A172 (cell line): ENCODE results near the gene PDZK1IP1. TPM values are rescaled to one million over a fixed set of nuclear protein-coding genes. Genes with fewer than 3 reads are reported as not detected.
"Not testable (repeated sequence)": the region's sequence is repeated elsewhere in the genome, so short reads cannot be mapped to it uniquely, and the experiment has no call there.

Experiments used
- DNase-seq: peaks from one replicate; pipeline ENCODE4 v3.0.0-alpha.2; 2015; ENCODE audit warnings: low spot score
- total RNA-seq: library from RNA; depleted of rRNA; stranded (reverse); fragments of >200 nt; shearing (Covaris generic); gene quantifications from 2 replicates; pipeline ENCODE4 v1.2.3, GENCODE V29; 2014

The PDZK1IP1 gene
- total RNA-seq, 1 experiment from 2014 or later: 6.0 TPM

DNA sequence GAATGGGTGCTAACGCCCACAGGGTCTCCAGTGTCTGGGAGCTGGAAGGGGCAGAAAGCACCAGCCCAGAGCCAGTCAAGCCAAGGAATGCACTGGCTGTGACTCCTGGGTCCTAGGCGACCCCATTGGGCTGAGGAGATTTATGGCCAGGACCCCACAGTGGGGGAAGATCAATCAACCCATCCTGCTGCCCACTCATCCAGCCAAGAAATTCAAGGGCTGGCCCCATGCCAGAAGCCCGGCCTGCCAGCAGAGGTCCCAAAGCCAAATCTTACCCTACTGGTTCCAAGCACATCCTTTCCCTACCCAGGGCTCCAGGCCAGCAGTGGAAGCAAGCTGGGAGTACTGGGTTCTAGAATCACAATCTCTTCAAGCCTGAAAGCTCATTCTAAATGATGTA, 6.8 kb upstream of the PDZK1IP1 start:
- no peak for DNase-seq

DNA sequence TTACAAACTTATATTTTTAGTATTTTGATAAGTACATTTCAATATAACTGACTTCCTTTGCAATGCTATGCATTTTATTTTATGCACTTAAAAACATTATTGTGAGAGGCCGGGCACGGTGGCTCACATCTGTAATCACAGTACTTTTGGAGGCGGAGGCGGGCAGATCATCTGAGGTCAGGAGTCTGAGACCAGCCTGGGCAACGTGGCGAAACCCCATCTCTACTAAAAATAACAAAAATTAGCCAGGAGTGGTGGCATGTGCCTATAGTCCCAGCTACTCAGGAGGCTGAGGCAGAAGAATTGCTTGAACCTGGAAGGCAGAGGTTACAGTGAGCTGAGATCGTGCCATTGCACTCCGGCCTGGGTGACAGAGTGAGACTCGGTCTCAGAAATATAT, 6.1 kb upstream of the PDZK1IP1 start:
- not testable (repeated sequence) for DNase-seq

DNA sequence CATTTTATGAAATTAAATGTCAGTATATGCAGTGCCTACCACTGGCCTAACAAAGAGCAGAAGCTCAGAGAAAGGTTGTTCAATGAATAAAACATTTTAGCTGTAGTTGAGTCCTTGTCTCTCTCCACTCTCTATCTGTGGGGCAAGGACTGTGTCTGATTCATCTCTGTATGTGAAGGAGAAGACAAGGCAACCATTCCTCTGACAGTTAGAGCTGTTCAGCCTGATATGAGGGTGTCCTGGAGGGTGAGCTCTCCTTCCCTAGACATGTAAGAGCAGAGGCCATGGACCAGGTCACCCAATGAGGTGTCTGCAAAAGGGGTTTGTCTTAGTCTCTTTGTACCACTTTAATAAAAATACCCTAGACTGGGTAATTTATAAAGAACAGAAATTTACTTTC, 4.5 kb upstream of the PDZK1IP1 start:
- no peak for DNase-seq

DNA sequence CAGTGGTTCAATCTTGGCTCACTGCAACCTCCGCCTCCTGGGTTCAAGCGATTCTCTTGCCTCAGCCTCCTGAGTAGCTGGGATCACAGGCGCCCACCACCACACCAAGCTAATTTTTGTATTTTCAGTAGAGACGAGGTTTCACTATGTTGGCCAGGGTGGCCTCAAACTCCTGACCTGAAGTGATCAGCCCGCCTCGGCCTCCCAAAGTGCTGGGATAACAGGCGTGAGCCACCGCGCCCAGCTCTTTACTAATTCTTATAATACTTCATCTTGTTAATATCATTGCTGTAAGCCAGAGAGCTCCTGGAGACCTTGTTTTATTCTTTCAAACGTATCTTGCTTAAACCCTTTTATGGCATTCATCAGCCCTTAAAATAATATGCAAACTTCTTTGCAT, 3.7 kb upstream of the PDZK1IP1 start:
- DNase-seq: not testable (repeated sequence)

DNA sequence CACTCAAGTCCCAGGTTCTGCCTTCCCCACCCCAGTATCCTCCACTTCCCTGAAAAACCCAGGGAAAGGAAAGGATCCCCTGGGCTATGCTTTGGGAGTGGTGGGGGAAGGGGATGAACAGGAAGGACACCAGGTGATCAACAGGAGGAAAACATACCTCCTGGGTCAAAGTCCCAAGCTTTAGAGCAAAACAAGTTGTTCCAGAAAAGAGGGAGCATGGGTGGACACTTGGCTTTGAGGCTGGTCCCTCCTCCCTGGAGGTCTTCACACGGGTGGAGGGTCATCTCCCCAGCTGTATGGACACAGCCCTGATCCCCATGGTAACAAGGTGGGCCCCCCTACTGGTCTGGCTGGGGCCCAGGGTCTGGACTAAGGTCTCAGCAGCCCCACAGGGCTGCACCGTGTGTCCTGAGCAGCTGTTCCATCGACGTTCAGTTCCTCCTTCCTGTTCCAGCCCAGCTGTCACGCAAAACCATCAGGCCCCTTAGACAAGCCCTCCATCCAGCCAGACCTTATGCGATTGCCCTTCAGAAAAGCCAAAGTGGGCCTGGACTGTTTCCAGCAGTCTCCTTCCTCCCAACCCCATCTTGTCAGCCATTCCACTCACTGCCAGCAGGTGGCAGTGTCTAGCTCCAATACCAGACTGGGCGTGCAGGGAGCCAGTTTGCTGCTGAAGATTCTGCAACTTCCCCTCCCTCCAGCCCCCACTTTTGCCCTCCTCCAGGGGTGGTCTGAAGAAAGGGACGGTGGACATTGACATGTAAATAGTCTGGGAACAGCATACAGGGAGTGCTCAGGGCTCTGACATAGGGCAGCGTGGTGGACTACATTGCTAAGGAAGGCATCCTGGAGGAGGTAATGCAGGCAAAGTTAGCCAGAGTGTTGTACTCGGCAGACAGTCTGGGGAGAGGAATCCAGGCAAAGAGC, 2.9 kb upstream of the PDZK1IP1 start:
- peak; percentile 45 for DNase-seq

DNA sequence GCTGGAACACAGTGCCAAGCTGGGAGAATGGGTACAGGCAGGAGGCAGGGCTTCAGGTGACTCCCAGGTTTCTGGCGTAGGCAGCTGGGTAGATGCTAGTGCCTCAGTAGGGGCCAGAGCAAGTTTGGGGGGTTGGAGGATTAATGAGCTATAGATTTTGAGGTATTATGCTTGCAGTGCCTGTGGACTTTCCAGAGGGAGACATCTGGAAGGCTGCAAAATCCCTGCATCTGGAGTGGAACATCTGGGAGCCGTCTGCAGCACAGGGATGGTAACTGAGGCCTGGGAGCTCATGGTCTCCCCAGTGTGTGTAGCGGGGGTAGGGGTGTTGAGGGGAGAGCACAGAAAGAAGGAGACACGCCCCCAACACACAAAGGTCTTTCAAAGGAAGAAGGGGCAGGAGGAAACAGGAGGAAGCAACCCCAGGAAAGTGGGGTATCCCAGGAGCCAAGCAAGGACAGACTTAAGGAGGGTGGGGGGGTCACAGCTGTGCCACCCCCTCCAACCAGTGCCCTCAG, 2.2 kb upstream of the PDZK1IP1 start:
- DNase-seq: no peak

DNA sequence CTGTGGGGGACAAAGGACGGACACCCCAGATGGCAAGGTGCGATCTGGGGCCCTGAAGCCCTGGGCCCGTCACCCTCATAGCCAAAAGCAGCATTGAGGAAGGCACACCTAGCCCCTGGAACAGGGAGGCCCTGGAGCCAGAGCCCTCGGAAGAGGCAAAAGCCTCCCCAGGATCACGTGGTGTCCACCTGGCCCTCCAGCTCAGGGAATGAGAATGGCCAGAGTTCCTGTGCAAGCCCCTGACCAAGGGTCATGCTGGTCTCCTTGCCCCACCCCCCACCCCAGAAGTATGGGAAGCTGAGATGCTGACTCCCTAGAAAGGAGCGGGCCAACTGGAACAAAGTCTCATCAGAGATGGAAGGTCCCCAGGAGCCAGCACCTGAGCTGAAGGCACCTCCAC, 1.0 kb upstream of the PDZK1IP1 start:
- DNase-seq: no peak

DNA sequence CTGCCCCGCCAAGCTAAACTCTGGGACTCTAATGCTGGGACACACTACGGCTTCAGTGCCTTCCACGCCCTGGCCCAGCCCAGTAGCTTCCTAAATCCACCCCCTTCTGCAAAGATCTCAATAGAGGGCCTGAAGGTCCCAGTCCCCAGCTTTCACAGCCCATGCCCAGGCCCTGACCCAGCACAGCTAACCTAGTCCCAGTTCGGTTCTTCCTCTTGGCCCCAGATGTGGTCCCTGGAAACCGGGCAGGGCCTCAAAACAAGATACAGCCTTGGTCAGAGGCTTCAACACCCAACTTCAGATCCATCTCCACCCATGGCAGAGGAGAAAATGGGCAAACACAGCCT, 646 bp upstream of the PDZK1IP1 start:
- DNase-seq: no peak

DNA sequence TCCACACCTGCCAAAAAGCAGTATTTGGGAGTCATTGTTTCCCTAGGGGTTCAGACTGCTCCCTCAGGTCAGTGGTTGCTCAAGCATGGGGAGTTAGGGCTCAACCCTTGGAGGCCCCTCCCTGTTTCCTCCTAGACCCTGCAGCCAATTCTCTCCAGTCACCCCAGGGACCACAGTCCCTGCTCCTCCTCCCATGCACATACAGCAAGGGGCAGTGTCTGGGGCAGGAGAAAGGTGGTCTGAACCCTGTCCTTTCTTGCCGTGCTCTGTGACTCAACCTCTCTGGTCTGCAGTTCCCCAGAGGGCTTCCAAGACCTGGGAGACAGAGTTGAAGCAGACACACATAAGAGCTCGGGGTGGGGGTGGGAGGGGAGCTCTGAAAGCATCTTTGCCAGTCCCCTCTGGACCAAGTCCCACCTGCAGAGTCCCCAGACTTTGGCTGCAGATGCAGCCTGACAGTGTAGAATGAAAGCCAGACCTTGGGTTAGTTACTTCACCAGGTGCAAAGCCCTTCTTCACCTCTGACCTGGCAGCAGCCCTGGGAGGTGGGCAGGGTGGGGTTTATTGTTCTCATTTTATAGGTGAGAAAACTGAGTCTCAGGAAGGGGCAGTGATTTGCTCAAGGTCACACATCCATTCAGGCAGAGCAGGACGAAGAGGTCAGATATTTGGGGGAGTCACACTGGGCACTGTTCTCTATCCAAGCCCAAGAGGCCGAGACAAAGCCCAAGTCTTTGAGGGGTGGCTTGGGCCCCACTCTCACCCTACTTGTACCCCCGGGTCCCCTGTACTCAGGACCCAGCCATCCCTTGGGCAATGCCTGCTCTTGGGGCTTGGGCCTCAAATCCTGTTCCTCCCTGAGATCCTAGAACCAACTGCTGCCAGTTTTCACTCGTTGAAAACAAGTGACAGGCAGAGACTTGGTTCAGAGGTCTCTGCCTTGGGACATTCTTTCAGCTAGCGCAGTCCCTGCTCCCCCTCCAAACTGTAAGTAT, 748 bp downstream of the PDZK1IP1 start:
- no peak for DNase-seq

DNA sequence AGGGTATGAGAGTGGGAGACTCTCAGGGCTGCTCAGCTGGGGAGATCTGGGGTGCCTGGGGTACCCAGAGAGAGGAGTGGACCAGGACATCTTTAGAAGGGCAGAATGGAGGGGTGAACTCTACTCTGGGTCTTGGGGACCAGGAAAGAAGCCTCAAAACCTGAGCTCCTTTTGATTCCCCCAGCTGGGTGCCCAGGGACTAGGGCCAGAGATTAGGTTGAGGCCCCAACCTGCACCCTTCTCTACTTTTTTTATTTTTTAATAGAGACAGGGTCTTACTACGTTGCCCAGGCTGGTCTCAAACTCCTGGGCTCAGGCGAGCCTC, 1.9 kb downstream of the PDZK1IP1 start:
- no peak for DNase-seq

DNA sequence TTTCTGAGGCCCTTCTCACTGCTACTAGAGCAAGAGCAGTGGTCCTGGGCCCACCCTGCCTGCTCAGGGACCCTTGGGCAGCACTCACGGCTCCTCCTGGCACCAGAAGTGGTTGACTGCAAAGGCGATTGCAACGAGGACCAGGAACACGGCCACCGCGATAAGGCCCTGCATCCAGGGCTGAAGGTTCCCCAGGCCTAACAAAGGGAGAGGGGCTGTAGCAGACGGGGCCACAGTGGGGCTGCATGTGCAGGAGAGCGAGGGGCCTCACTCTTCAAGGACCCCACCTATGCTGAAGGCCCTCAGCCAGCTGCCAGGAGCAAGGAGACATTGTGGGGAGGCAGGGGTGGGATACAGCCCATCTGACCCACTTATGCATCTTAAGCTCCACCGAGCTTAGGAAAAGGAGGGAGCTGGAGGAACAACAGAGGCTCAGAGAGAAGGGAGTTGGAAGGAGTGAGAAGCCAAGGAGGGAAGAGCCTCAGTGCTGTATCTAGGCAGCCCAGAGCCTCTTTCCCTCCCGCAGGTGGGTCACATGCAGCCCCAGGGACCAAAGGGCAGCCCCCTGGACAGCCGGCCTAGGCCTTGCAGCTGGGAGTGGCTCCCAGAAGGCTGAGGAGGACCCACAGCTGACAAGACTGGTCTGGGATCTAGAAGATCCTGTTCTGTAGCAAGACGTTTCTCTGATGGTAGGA, 2.5 kb downstream of the PDZK1IP1 start:
- DNase-seq: no peak

DNA sequence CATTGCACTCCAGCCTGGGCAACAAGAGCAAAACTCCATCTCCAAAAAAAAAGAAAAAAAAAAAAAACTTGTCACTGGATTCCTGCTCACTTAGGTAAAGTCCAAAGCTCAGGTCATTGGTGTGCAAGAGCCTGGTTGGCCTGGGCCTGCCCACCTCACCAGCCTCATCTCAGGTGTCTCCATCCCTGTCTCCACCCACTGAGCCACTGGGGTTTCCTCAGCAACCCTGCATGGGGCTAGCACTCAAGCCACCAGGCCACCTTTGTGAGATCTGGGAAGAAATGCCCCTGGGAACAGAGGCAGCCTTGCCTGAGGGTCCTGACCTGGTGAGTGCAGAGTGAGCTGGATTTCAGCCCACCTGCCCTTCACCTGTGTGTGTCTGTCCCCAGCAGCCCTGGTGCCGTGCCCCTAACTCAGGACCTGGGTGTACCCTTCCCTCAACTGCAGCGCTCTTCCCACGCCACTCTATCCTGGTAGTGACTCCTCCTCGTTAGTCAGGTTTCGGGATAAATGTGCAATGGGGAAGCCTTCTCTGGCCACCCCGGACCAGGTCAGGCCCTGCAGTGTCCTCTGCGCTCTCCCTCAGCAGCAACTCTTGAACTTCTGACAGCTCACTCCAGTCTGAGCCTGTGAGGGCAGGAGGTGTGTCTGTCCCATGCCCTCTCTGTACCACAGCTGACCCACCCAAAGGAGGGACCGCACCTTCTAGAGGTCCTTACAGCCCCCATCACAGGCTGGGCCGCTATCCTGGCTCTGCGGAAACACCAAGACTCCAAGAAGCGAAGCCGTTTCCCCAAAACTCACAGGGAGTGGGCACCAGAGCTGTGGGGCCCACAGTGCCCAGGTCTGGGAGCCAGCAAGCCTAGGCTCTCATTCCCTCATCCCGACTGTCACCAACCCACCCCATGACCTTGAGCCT, 3.3 kb downstream of the PDZK1IP1 start:
- no peak for DNase-seq

DNA sequence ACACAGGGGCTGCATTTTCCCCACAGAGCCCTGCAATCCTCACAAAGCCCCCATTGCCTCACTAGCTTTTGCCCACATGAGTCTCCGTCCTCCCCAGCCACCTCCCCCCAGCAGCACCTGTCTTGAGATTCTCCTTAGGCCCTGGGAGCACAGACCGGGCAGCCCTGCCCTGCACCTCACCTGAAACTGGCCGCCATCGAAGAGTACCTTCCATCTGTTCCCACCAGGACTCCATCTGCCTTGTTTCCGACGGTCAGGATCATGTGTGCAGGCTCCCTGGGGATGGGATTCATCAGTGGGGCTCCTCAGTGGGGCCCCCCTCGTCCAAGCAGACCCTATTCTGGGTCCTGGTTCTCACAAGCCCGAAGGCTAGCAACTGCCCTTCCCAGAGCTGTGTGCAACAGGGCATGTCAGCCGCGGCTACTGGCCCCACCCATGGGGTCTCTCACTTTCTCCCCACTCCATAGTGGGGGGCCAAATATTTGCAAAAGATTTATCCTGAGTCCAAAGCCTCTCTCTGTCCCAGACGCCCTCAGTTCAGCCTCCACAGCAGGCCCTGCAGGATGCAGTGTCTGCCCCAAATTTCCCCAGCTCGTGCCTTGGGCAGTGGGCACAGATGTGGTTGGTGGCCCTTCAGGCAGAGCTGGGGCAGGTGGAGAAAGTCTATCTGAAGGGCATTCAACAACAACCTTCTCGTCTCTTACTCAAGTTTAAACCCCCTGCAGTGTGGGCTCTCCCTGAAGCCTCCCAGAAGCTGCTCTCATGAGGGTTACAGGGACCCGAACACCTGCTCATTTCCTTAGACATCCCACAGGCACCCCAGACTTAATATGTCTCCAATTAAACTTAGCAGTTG, 4.8 kb downstream of the PDZK1IP1 start:
- no peak for DNase-seq

DNA sequence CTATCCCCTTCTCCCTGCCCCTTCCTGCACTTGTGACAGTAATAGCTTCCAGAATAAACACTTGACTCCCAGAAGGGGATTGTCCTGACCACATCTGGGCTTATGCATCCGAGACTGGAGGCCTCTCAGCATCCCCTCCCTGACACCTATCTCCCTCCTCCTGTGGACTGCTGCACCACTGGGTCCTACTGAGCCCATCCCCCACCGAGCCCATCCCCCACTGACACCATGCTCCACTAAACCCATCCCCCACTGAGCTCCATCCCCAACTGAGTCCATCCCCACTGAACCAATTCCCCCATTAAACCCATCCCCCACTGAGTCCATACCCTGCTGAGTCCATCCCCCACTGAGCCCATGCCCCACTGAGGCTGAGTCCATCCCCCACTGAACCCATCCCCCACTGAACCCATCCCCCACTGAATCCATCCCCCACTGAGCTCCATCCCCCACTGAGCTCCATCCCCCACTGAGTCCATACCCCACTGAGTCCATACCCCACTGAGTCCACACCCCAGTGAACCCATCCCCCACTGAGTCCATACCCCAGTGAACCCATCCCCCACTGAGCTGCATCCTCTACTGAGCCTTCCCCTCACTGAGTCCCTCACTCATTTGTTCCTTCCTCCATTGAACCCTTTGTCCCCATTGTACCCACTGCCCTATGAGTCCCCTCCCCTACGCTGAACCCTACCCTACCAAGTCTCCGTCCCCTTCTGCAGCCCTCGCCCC, 5.6 kb downstream of the PDZK1IP1 start:
- peak; percentile 19 for DNase-seq

DNA sequence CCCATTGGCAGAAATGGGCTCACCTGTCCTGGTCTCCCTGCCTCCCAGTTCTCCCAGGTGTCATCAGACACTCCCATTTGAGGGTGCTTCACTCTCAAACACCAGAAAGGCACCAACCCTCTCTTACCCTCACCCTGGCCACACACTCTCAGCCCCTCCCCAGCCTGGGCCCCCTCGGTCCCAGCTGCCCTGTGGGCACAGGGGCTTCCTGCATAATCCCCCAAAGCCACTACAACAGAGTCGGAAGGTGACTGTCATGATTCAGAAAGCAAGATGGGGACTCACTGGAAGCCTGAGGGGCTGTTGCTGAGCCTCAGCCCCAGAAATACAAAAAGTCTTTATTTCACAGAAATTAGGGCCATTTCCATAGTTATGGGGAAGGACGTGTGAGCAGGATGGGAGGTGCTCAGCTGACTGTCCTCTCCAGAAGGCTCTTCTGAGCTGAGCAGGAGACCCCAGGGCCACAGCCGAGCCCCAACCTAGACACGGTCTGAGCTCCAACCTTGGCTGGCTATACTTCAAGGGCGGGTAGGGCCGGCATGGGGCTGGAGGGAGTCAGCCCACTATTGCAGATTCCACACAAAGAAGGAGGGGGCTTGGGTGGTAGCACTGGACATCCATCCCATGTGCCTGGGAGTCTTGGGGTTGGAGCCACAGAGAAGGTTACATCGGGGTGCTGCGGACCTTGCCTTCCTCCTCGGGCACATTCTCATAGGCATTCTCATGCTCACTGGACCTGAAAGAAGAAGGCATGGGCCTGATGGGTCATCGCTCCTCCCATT, 6.3 kb downstream of the PDZK1IP1 start:
- DNase-seq: no peak

DNA sequence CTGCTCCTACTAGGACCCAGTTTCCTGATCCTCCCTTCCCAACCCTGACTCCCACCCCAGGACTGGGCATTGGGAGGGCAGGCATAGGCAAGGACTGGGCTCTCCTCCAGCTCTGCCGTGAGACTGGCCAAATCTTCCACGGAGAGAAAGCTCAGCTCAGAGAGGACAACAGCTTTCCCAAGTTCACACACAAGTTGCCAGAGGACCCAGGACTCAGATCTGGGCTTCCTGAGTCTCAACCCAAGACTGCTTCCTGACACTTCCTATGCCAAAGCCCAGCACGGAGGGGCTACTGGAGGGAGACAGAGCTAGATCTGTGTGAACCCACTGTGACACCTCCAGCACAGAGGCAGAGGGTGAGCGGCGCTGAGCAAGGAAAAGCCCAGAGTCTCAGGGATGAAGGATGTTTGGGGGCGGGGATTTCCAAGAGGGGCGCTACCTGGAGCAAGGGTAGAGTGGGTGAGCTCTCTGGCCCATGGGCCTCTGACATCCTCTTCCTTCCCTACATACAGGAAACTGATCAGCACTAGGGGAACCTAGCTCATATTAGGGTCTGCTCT, 7.1 kb downstream of the PDZK1IP1 start:
- no peak for DNase-seq

DNA sequence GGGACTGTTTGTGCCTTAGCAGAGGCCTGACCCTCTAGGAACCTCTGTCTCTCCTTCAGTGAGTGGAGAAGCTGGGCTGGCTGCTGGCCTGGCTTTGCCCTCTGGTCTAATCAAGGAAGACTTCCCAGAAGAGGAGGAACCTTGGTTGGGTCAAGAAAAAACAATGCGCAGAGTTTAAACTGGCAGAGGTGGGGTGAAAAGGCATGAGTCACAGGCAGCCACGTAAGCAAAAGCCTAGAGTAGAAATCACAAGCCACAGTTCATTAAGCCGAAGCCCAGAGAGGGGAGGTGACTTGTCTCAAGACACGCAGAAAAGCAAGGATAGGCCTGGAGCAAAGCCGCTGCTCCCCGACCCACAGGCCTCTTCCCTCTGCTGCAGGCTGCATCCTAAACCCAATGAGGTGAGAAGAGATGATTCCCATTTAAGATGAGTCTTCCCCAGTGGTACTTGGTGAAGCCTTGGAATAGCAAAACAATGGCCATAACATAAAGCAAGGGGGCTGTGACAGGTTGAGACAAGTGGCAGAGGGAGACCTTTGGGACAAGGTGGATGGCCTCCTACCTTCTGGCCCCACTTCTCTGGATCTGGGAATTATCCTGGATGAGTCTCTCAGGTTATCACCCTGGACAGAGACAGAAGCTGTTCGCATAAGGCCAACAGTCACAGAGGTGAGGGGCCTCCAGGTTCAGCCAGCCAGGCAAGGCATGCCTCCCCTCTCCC, 7.7 kb downstream of the PDZK1IP1 start:
- peak; percentile 63 for DNase-seq
